Heart left ventricle (tissue), 16 donors: ENCODE results near the gene PDE6D. TPM values are rescaled to one million over a fixed set of nuclear protein-coding genes. Genes with fewer than 3 reads are reported as not detected.

ENCODE experiments used
- ATAC-seq, 4 donors: fragments of 200-7000 bp; cut with Tn5 transposase; one replicate each; pipeline ENCODE4 v1.9.1; 2020 to 2022; ENCODE audit warnings: moderate library complexity in 4 of 4, mild to moderate bottlenecking in 3 of 4, moderate number of reproducible peaks in 1 of 4
- DNase-seq, 5 donors: peaks; one replicate each; pipeline ENCODE4 v3.0.0-alpha.2; 2020
- H3K27ac ChIP-seq, 12 donors: fragments of 200-600 bp; sonication (generic) in 4 of 12; one replicate each; pipeline versions ENCODE4 v1.5.0 to v1.8.0; 2016 to 2022; ENCODE audit warnings: mild to moderate bottlenecking in 2 of 12
- H3K27me3 ChIP-seq, 9 donors: fragments of 200-600 bp; sonication (generic) in 2 of 9; one replicate each; pipeline versions ENCODE4 v1.5.1 to v1.8.0; 2016 to 2022; ENCODE audit warnings: mild to moderate bottlenecking in 3 of 9
- H3K36me3 ChIP-seq, 9 donors: fragments of 200-600 bp; sonication (generic) in 2 of 9; one replicate each; pipeline versions ENCODE4 v1.5.0 to v1.8.0; 2018 to 2022; ENCODE audit warnings: mild to moderate bottlenecking in 2 of 9
- H3K4me1 ChIP-seq, 12 donors: fragments of 200-600 bp; sonication (generic) in 4 of 12; one replicate each; pipeline versions ENCODE4 v1.5.0 to v1.8.0; 2016 to 2022; ENCODE audit warnings: mild to moderate bottlenecking in 3 of 12
- H3K4me3 ChIP-seq, 12 donors: fragments of 200-600 bp; sonication (generic) in 4 of 12; one replicate each; pipeline versions ENCODE4 v1.5.0 to v1.8.0; 2017 to 2022; ENCODE audit warnings: mild to moderate bottlenecking in 9 of 12, moderate library complexity in 4 of 12
- H3K9me3 ChIP-seq, 12 donors: fragments of 200-600 bp; sonication (generic) in 4 of 12; one replicate each; pipeline versions ENCODE4 v1.5.0 to v1.8.0; 2016 to 2022; ENCODE audit warnings: mild to moderate bottlenecking in 1 of 12
- CTCF ChIP-seq, 12 donors: fragments of 200-600 bp; sonication (generic) in 4 of 12; IDR thresholded peaks; one replicate each; pipeline versions ENCODE4 v1.5.0 to v1.8.0; 2018 to 2022; ENCODE audit warnings: antibody characterized with exemption in 12 of 12, mild to moderate bottlenecking in 5 of 12
- POLR2A ChIP-seq, 2 donors: fragments of 450-650 bp; IDR thresholded peaks; one replicate each; pipeline ENCODE4 v1.6.1; 2017; ENCODE audit warnings: antibody characterized with exemption in 2 of 2, mild to moderate bottlenecking in 2 of 2, moderate library complexity in 2 of 2
- WGBS, 4 donors: extraction: QIAGEN DNeasy Blood & Tissue Kit in 2 of 4; methylation state at CpG; one replicate each; pipeline versions ENCODE4 v1.1.5 to v1.1.7; 2013 to 2018; 5-methylcytosine and 5-hydroxymethylcytosine counted together
- intact Hi-C, 10 donors: fragments of 100-400 bp; cut with DNase I; formaldehyde crosslinking; loops; one replicate each; pipeline versions ENCODE4 v1.11.1 to v1.14.2; 2022
- polyA plus RNA-seq, 2 donors: library from polyadenylated mRNA; stranded (reverse); fragments of 200-250 nt; gene quantifications; one replicate each; pipeline ENCODE4 v1.2.3, GENCODE V29; 2013
- total RNA-seq, 9 donors: library from RNA; depleted of rRNA in 2 of 9; stranded (reverse); fragments of >200 nt in 2 of 9; fragmentation: NEBNext Ultra II Directional in 3 of 9; extraction: Animal tissue kit (Norgen Biotek cat#: 25700) in 3 of 9; gene quantifications; one replicate each; pipeline versions ENCODE4 v1.1.0 to v1.2.4, GENCODE V29; 2016 to 2023
- donor health status: ischemic (EF 13 %, LVEDD 7.1; RV severe dilation, severe dysfunction).
- donor health status: healthy with polysubstance abuse.
- donor health status: DM: no; HTN: yes; CAD: no.
- donor health status: DM: no; HTN: no; CAD: no.
- donor health status: ischemic (EF 25% LVEDD 6.9; RV normal size, moderate dysfunction).
- donor health status: ischemic (EF 25% LVEDD 5.7; RV mildly dilated, moderate dysfunction).
- donor health status: healthy.
- donor health status: DM: yes; HTN: yes; CAD: no.
- donor health status: ischemic (EF 35%, LVEDD 5.7; RV mildly dilated, moderate dysfunction).
- donor health status: nonischemic (EF 11% LVEDD 7.7; RV severe dilation, severe dysfunction).
- donor health status: DM: yes; HTN: yes; CAD: no.
- donor health status: PGD.
- donor health status: ischemic (EF 29% LVEDD 5.4; RV normal size, mild dysfunction).
- donor health status: nonischemic (EF 23%, LVEDD 6.1; RV moderate dilation, normal function).

Gene PDE6D
- total and polyA plus RNA-seq, 11 donors = 12.3 to 30.1 (median 19.8) TPM

GRCh38 chr2:231687961-231688360, 93.1 kb downstream of the PDE6D start:
- no peak overlapping the region for H3K27ac ChIP-seq
- no peak overlapping the region for H3K4me3 ChIP-seq
- TF ChIP-seq CTCF (IDR thresholded peaks at IDR 0.05) (no peak), POLR2A (IDR thresholded peaks at IDR 0.05) (no peak)
- WGBS, 4 donors = 89 to 95% (median 93%) methylated on average over 4 of the region's 4 CpGs
- no peaks in the 10 kb centered on the region for H3K9me3 ChIP-seq
- ATAC-seq = no peak
- peaks cover 0 to 34% (median 6%) of the 10 kb centered on the region in 12 donors for H3K4me1 ChIP-seq
- no peaks in the 10 kb centered on the region for H3K36me3 ChIP-seq
- intact Hi-C loops = no loop called here
- H3K27me3 ChIP-seq = no peaks in the 10 kb centered on the region
- DNase-seq = peak in 1 of 5 donors; percentile 6

GRCh38 chr2:231687133-231687852, 93.8 kb downstream of the PDE6D start:
- DNase-seq (peak; percentile 62 to 83 (median 68)), ATAC-seq (peak; percentile 61 to 82 (median 66))
- TF ChIP-seq CTCF (IDR thresholded peaks at IDR 0.05) (peak; percentile 36 to 77 (median 60)), POLR2A (IDR thresholded peaks at IDR 0.05) (no peak)
- Histone ChIP-seq H3K27ac (no peak overlapping the region), H3K27me3 (no peaks in the 10 kb centered on the region), H3K36me3 (no peaks in the 10 kb centered on the region), H3K4me1 (peaks cover 0 to 41% (median 6%) of the 10 kb centered on the region in 12 donors), H3K9me3 (no peaks in the 10 kb centered on the region), H3K4me3 (no peak overlapping the region)
- WGBS, 4 donors = 39 to 56% (median 46%) methylated on average over 8 to 14 of the region's 14 CpGs
- intact Hi-C loops = no loop called here

GRCh38 chr2:231686192-231687100, 94.6 kb downstream of the PDE6D start:
- intact Hi-C loops = no loop called here
- Histone ChIP-seq H3K4me3 (no peak overlapping the region), H3K27me3 (no peaks in the 10 kb centered on the region), H3K4me1 (peaks cover 0 to 48% (median 10%) of the 10 kb centered on the region in 12 donors), H3K36me3 (no peaks in the 10 kb centered on the region), H3K9me3 (no peaks in the 10 kb centered on the region), H3K27ac (peak overlapping the region in 1 of 12 donors; percentile 89)
- 83 to 93% (median 91%) methylated on average over 10 to 11 of the region's 11 CpGs for WGBS, 4 donors
- DNase-seq (peak in 1 of 5 donors; percentile 53), ATAC-seq (no peak)
- TF ChIP-seq CTCF (IDR thresholded peaks at IDR 0.05) (no peak), POLR2A (IDR thresholded peaks at IDR 0.05) (no peak)
